ENCODE data around the gene ARPC2. TPM values are rescaled to one million over a fixed set of nuclear protein-coding genes. Genes with fewer than 3 reads are reported as not detected.
"Not testable (repeated sequence)": the region's sequence is repeated elsewhere in the genome, so short reads cannot be mapped to it uniquely, and the experiment has no call there.

The ARPC2 gene
- total RNA-seq (206 TPM), polyA plus RNA-seq (256 TPM)

GRCh38 chr2:218216674-218217359, at the start of gene ARPC2:
Gene ARPC2 (plus strand): TSS chr2:218217189. CDS start chr2:218217471, 282 bp downstream.
- DNase-seq (ENCODE audit: extremely low spot score) = peak; percentile 84
- Histone ChIP-seq H3K36me3 (ENCODE audit: insufficient read depth) (no peaks in the 10 kb centered on the region), H3K4me3 (ENCODE audit: low read depth, low read length) (peak within 1 kb of the TSS; percentile 91), H3K27ac (ENCODE audit: low read depth) (peak within 1 kb of the TSS; percentile 98), H3K4me1 (ENCODE audit: insufficient read depth) (no peaks in the 10 kb centered on the region)
- WGBS = under 1% methylated on average over 60 of the region's 60 CpGs

GRCh38 chr2:218168016-218168415, 49.0 kb upstream of the ARPC2 start:
- no peak for DNase-seq (ENCODE audit: extremely low spot score)
- no peak overlapping the region for H3K27ac ChIP-seq (ENCODE audit: low read depth)
- H3K36me3 ChIP-seq (ENCODE audit: insufficient read depth) = no peaks in the 10 kb centered on the region
- 85% methylated on average over 1 of the region's 1 CpG for WGBS
- H3K4me1 ChIP-seq (ENCODE audit: insufficient read depth) = no peaks in the 10 kb centered on the region
- no peak overlapping the region for H3K4me3 ChIP-seq (ENCODE audit: low read depth, low read length)

DNA sequence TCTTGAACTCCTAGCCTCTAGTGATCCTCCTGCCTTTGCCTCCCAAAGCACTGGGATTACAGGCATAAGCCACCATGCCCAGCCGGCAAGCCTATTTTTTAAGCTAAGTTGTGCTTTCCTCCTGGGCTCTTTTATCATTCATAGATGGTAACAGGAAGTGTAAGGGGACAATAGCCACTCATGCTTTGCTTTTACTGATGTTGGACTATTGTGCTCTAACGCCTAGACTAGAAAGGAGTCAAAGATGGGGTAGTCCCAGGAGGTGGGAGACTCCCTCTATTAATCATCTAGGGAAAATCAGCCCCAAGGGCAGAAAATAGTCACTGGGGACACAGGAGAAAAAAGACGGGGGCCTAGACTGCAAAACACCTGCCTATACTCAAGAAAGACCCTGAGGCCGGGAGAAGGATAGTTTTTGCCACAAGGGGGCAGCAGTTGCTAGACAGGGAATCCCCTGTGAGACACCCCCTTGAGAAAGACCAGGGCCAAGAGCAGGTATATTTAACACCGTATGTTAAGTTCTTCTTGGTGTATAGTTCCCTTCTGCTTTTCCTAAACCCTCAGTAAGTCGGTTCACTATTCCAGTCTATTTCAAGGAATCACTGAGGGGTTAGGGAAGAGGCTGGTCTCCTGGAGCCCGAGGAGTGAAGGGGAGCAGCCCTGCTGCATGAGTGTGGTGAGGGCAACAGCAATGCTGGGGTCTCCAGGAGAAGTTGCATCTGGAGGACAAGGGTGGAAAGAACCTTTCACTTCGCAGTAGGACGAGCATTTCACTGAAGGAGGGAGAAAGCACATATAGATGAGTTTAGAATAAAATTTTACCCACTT, 48.1 kb upstream of the ARPC2 start:
- 48% methylated on average over 9 of the region's 9 CpGs for WGBS
- Histone ChIP-seq H3K4me3 (ENCODE audit: low read depth, low read length) (no peak overlapping the region), H3K36me3 (ENCODE audit: insufficient read depth) (no peaks in the 10 kb centered on the region), H3K27ac (ENCODE audit: low read depth) (no peak overlapping the region), H3K4me1 (ENCODE audit: insufficient read depth) (no peaks in the 10 kb centered on the region)
- no peak for DNase-seq (ENCODE audit: extremely low spot score)

GRCh38 chr2:218169757-218170546, 47.0 kb upstream of the ARPC2 start:
- WGBS = 73% methylated on average over 5 of the region's 5 CpGs
- DNase-seq (ENCODE audit: extremely low spot score) = no peak
- Histone ChIP-seq H3K4me3 (ENCODE audit: low read depth, low read length) (no peak overlapping the region), H3K36me3 (ENCODE audit: insufficient read depth) (no peaks in the 10 kb centered on the region), H3K4me1 (ENCODE audit: insufficient read depth) (no peaks in the 10 kb centered on the region), H3K27ac (ENCODE audit: low read depth) (no peak overlapping the region)

GRCh38 chr2:218171744-218172143, 45.2 kb upstream of the ARPC2 start:
- not testable (repeated sequence) for DNase-seq (ENCODE audit: extremely low spot score); H3K27ac ChIP-seq (ENCODE audit: low read depth); H3K36me3 ChIP-seq (ENCODE audit: insufficient read depth); H3K4me3 ChIP-seq (ENCODE audit: low read depth, low read length); H3K4me1 ChIP-seq (ENCODE audit: insufficient read depth)
- 92% methylated on average over 3 of the region's 3 CpGs for WGBS

GRCh38 chr2:218172845-218173244, 44.1 kb upstream of the ARPC2 start:
- WGBS = 83% methylated on average over 2 of the region's 2 CpGs
- no peaks in the 10 kb centered on the region for H3K4me1 ChIP-seq (ENCODE audit: insufficient read depth)
- no peak overlapping the region for H3K4me3 ChIP-seq (ENCODE audit: low read depth, low read length)
- no peak for DNase-seq (ENCODE audit: extremely low spot score)
- H3K27ac ChIP-seq (ENCODE audit: low read depth) = no peak overlapping the region
- no peaks in the 10 kb centered on the region for H3K36me3 ChIP-seq (ENCODE audit: insufficient read depth)

DNA sequence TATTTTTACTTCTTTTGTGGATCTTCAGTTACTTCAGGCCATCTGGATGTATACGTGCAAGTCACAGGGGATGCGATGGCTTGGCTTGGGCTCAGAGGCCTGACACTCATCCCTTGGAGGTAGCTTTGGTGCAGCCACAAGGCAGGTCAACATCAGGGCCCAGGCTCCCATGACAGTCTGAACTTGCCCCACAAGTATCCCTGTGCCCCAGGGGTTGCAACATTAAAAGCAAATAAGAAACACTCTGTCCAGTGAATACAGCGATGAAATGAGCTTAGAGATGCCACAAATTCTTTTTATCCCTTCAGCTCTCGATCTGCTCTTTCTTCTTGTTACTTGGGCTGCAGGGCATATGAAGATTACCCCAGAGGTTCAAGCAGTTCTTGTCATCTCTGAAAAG, 37.2 kb upstream of the ARPC2 start:
- H3K36me3 ChIP-seq (ENCODE audit: insufficient read depth) = no peaks in the 10 kb centered on the region
- no peaks in the 10 kb centered on the region for H3K4me1 ChIP-seq (ENCODE audit: insufficient read depth)
- no peak for DNase-seq (ENCODE audit: extremely low spot score)
- H3K27ac ChIP-seq (ENCODE audit: low read depth) = no peak overlapping the region
- H3K4me3 ChIP-seq (ENCODE audit: low read depth, low read length) = no peak overlapping the region
- WGBS = 90% methylated on average over 4 of the region's 4 CpGs

- WGBS = 52% methylated on average over 9 of the region's 9 CpGs
- no peak for DNase-seq (ENCODE audit: extremely low spot score)
Observed at GRCh38 chr2:218180467-218181114, 36.4 kb upstream of the ARPC2 start.

DNA sequence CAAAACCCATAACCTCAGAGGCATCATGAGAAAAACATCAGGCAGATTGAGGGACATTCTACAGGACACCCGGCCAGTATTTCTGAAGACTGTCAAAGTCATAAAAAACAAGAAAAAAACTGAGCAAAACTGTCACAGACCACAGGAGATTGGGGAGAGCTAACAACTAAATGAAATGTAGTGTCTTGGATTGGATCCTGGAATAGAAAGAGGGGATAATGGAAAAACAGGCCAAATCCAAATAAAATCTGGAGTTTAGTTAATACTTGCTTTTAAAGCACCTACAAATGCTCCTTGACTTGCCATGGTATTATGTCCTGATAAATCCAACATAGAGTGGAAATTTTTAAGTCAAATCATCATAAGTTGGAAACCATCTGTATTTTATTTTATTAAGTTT, 32.7 kb upstream of the ARPC2 start:
- H3K4me1 ChIP-seq (ENCODE audit: insufficient read depth) = peaks cover 2% of the 10 kb centered on the region
- WGBS = 85% methylated on average over 1 of the region's 1 CpG
- H3K36me3 ChIP-seq (ENCODE audit: insufficient read depth) = no peaks in the 10 kb centered on the region
- H3K27ac ChIP-seq (ENCODE audit: low read depth) = no peak overlapping the region
- DNase-seq (ENCODE audit: extremely low spot score) = no peak
- no peak overlapping the region for H3K4me3 ChIP-seq (ENCODE audit: low read depth, low read length)

More at GRCh38 chr2:218180467-218181114, 36.4 kb upstream of the ARPC2 start:
- no peak overlapping the region for H3K27ac ChIP-seq (ENCODE audit: low read depth)
- H3K4me1 ChIP-seq (ENCODE audit: insufficient read depth) = no peaks in the 10 kb centered on the region
- no peaks in the 10 kb centered on the region for H3K36me3 ChIP-seq (ENCODE audit: insufficient read depth)
- H3K4me3 ChIP-seq (ENCODE audit: low read depth, low read length) = no peak overlapping the region

- no peak for DNase-seq (ENCODE audit: extremely low spot score)
- Histone ChIP-seq H3K4me1 (ENCODE audit: insufficient read depth) (peaks cover 2% of the 10 kb centered on the region), H3K4me3 (ENCODE audit: low read depth, low read length) (no peak overlapping the region), H3K36me3 (ENCODE audit: insufficient read depth) (no peaks in the 10 kb centered on the region), H3K27ac (ENCODE audit: low read depth) (no peak overlapping the region)
- WGBS = 41% methylated on average over 8 of the region's 8 CpGs
Observed at GRCh38 chr2:218186355-218186766, 30.6 kb upstream of the ARPC2 start.

DNA sequence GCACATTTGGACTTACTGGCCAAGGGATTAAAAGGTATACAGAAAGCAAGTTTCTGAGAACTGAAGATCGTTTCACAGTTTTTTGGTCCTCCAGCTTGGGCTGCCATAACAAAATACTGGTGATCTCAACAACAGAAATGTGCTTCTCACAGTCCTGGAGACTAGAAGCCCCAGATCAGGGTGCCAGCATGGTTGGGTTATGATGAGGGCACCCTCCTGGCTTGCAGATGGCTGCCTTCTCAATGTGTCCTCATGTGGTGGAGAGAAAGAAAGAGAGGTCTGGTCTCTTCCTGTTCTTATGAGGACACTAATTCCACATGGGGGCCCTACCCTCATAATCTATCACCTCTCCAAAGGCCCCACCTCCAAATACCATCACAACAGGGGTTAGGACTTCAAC, 30.1 kb upstream of the ARPC2 start:
- DNase-seq (ENCODE audit: extremely low spot score) = no peak
- Histone ChIP-seq H3K27ac (ENCODE audit: low read depth) (peak overlapping the region; percentile 44), H3K4me3 (ENCODE audit: low read depth, low read length) (no peak overlapping the region), H3K36me3 (ENCODE audit: insufficient read depth) (no peaks in the 10 kb centered on the region), H3K4me1 (ENCODE audit: insufficient read depth) (peaks cover 2% of the 10 kb centered on the region)
- 39% methylated on average over 1 of the region's 1 CpG for WGBS

DNA sequence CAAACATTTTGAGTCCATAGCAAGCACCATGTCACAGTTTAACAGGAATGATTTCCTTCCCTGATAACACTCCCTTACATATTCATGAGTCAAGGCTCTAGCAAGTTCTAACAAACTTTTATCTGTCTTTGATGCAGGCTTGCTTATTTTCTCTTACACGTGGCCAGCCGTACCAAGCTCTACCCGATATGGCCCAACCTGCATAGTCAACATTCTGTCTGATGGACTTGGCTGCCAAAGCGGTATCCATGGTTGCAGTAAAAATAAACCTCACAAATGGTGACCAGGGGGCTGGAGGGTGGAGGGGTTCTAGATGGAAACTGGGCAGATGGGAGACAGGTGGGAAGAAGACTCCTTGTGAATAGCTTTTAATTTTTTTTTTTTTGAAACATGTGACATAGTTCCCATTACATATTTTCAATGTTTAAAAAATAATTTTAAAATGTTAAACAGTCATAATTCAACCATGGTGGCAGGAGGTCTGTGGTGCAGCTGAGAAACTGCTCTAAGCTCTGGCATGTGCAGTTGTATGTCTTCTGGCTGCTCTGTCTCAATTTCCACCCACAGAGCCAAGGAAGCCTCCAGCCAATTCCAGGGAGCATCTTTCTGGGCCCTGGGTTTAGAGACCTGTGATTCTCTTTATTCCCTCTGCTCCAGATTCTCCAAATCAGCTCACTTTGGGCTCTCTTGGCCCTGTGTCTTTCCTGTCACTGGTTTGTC, 29.5 kb upstream of the ARPC2 start:
- no peak overlapping the region for H3K4me3 ChIP-seq (ENCODE audit: low read depth, low read length)
- H3K4me1 ChIP-seq (ENCODE audit: insufficient read depth) = peaks cover 2% of the 10 kb centered on the region
- H3K36me3 ChIP-seq (ENCODE audit: insufficient read depth) = no peaks in the 10 kb centered on the region
- WGBS = 25% methylated on average over 4 of the region's 4 CpGs
- peak overlapping the region; percentile 44 for H3K27ac ChIP-seq (ENCODE audit: low read depth)
- no peak for DNase-seq (ENCODE audit: extremely low spot score)

GRCh38 chr2:218188528-218188927, 28.5 kb upstream of the ARPC2 start:
- DNase-seq (ENCODE audit: extremely low spot score) = no peak
- no peak overlapping the region for H3K4me3 ChIP-seq (ENCODE audit: low read depth, low read length)
- H3K36me3 ChIP-seq (ENCODE audit: insufficient read depth) = no peaks in the 10 kb centered on the region
- no peak overlapping the region for H3K27ac ChIP-seq (ENCODE audit: low read depth)
- H3K4me1 ChIP-seq (ENCODE audit: insufficient read depth) = peaks cover 2% of the 10 kb centered on the region
- 70% methylated on average over 2 of the region's 2 CpGs for WGBS
